GM19240 (cell line): Measurements from ENCODE around the gene UXT.
"Not testable (repeated sequence)": the region's sequence is repeated elsewhere in the genome, so short reads cannot be mapped to it uniquely, and the experiment has no call there.

Experiments
- DNase-seq: peaks from one replicate; pipeline ENCODE4 v3.0.0; 2011; ENCODE audit warnings: low spot score; ENCODE audit not compliant: insufficient read length

UXT gene

DNA sequence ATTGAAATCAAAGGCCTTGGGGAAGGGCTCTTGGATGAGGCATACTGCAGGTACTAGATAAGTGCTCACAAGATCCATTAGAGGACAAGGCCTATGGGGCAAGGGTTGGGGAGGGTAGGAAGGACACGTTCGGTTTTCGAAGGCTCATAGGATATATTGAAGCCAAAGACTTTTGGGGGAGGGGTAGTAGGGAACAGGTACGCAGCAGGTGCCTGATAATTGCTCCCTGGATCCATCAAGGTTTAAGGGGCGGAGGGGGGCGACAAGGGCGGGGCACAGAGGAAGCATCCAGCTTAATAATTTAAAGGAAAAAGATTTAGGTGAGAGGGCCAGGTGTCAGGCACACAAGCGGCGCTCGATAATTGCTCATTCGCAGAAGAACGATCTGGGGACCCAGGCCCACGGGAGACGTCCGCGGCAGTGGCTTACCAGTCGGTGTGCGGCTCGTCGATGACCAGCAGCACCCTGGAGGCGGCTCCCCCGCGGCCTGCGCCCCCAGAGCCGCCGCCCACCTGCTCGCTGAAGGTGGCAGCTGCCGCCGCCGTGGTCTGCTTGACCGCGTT is 40.0 kb downstream of the UXT start:
- no peak for DNase-seq

DNA sequence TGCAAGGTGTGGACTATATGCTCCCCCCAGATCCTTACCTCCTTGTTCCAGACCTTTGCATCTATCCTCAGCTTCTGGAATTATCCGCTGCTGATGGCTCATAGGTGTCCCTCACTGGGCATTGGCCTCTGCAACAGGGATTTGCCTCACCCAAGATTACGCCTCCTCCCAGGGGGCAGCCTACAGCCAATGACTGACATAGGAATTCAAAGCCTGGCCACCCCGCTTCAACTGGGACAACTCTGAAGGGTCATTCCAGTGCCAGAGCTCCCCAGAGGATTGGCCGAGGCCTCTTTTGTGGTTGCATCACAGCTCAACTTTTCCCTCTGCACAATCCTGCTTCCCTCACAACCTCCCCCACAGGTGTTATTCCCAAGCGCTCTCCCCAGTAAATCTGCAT is 44.4 kb downstream of the UXT start:
- no peak for DNase-seq

DNA sequence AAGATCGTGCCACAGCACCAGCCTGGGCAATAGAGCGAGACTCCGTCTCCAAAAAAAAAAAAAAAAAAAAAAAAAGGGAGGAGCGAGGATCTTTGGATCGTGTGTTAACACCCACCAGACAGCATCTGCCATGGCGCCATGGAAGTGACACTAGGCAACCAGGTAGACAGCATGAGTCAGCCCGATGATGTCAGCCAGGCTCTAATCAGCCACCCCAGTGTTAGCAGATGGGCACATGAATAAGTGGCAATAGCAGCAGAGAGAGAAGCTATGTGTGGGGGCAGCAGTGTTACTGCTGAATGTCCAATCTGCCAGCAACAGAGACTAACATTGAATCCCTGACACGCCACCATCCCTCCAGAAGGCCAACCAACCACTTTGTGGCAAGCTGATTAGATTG is 45.9 kb downstream of the UXT start:
- DNase-seq: no peak

DNA sequence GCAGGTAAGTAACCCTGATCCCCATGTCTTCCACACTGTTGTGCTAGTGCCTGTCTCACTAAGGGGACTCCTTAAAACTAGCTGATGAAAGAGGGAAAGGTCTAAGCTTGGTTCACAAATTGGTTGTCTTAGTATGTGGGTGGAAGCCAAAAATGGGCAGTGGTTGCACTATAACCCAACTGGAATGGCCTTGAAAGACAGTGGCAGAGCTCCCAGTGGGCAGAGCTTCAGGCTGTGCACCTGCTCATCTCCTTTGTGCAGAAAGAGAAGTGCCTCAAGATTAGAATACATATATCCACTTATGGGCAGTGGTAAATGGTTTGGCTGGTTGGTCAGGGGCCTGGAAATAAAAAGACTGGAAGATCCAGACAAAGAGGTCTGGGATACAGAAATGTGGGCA is 46.6 kb downstream of the UXT start:
- DNase-seq: no peak

DNA sequence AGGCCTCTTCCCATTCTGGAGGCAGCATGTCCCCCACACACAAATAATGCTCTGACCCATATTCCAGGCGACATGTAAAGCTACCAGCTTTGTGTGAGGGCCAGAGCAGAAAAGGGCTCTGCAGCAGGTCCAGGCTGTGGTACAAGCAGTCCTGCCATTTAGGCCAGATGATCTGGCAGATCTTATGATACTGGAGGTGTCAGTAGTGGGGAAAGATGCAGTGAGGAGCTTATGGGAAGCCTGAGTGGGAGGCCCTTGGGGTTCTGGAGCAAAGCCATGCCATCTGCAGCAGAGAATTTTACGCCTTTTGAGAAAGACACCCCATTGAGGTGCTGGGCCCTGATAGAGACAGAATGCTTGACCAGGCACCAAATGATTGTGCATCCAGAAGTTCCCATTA is 47.1 kb downstream of the UXT start:
- no peak for DNase-seq

DNA sequence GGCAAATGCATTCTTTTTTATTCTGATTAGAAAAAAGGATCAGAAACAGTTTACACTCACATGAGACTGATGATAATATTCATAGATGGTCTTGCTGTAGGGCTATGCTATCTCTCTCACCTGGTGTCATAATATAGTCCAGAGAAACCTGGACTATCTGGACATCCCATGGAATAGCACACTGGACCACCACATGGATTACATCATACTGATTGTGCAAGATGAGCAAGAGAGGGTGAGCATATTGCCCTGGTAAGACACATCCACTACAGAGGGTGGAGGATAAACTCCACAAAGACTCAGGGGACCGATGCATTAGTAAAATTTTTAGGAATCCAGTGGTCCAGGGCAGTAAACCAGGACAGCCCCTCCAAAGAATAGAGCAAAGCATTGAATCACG is 47.5 kb downstream of the UXT start:
- DNase-seq: no peak

DNA sequence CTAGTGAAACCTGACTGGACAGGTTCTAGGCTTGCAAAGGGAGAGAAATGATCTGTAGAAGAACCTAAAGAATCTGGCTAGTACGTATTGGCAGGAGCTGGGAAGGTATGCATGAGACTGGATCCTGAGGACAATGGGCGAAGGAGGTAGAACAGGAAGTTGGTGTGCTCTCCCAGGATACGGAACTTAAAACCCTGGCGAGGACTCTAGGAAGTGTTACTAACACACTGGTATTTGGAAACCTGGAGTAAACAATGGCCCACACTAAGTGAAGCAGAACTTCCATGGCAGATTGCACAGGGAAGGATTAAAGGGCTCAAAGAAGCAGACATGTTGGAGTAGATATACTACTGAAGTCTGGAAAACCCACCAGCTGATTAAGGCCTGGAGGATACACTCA is 48.5 kb downstream of the UXT start:
- DNase-seq: no peak

DNA sequence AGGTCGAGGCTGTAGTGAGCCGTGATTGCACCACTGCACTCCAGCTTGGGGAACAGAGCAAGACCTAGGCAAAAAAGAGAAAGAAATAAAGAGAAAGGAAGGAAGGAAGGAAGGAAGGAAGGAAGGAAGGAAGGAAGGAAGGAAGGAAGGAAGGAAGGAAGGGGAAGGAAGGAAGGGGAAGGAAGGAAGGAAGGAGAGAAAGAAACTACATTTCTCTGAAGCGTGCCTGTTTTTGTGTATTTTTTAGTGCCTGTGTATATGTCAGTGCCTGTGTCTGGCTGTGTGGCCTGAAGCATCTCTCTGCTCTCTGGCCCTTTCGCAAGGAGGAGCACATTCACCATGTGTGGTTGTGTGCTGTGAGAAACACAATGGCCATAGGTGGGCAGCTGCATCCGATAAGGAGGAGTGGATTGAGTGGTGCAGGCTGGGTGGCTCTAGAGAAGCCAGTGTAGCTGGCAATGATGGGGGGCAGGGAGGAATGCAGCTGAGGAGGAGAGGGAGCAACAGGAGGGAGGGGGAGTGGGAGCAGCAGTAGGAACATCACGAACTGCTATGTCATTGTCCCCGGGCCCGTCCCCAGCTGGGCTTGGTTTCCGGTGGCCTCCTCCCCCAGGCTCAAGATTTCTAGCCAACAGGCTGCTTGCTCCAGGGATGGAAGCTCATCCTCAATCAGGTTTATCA is 50.7 kb downstream of the UXT start:
- no peak for DNase-seq

DNA sequence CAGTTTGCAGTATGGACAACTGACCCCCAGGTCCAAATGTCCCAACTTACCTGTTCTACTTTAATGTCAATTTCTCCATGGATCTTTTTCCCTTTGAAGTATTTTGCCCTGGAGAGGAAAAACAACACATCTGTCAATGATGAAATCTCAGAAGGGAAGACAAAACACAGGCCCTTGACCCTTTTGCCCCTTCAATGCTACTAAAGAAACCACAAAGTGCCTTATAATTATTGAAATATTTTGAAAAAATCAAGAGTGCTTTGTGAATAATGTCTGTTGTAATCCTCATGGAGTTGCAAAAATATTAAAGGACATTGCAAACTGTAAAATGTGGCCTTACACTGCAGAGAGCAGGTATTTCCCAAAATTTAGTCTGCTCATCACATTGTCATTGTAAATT is 51.9 kb downstream of the UXT start:
- no peak for DNase-seq

DNA sequence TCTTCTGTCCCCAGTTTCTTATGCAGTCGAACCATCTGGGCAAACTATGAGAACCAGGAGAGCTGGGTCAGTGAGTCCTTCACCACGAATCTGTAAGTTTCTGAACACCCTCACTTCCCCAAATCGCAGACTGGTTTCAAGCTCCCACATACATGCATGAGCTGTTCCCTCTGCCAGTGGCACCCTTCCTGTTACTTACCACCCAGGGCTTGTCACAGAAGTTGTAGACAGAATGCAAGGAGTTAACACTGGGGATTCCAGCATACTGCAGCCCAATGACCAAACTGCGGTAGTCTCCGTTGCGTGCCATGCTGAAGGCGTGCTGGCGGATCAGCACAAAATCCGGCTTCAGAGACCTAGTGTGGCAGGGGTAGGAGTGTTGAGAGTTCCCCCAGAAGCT is 54.0 kb downstream of the UXT start:
- no peak for DNase-seq

DNA sequence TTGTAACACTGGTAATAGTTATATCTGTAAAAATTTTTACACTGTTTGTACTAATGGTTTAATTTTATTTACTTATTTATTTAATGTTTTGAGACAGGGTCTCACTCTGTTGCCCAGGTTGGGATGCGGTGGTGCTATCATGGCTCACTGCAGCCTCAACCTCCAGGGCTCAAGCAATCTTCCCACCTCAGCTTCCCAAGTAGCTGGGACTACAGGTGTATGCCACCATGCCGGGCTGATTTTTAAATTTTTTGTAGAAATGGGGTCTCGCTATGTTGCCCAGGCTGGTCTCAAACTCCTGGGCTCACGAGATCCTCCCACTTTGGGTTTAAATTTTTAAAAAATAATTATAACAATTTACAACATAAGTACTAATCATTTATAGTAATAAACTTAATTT is 55.9 kb downstream of the UXT start:
- not testable (repeated sequence) for DNase-seq
